GM23338 (cell line): ENCODE data around the gene SMIM9.

Source experiments
- CREB1 ChIP-seq: fragments of 250-450 bp; sonication (Bioruptor Pico); IDR thresholded peaks from 2 replicates; pipeline ENCODE4 v1.5.0; 2020; ENCODE audit warnings: low read depth, mild to moderate bottlenecking, moderate library complexity
- ETS1 ChIP-seq: IDR thresholded peaks from 2 replicates; pipeline ENCODE4 v1.6.1; 2016; ENCODE audit warnings: antibody characterized with exemption
- EZH2 ChIP-seq: fragments of 200-600 bp; sonication (generic); IDR thresholded peaks from one replicate; pipeline ENCODE4 v1.8.0; 2017; ENCODE audit warnings: antibody characterized with exemption, mild to moderate bottlenecking, low read depth; ENCODE audit not compliant: unreplicated experiment
- EZH2phosphoT487 ChIP-seq: fragments of 200-600 bp; sonication (generic); IDR thresholded peaks from one replicate; pipeline ENCODE4 v1.8.1; 2018; ENCODE audit warnings: antibody characterized with exemption; ENCODE audit not compliant: unreplicated experiment
- JUNB ChIP-seq: IDR thresholded peaks from one replicate; pipeline ENCODE4 v1.6.1; 2016; ENCODE audit warnings: antibody characterized with exemption; ENCODE audit not compliant: unreplicated experiment
- POLR2AphosphoS5 ChIP-seq: IDR thresholded peaks from 2 replicates; pipeline ENCODE4 v1.6.1; 2016; ENCODE audit warnings: antibody characterized with exemption, low read depth
- REST ChIP-seq: IDR thresholded peaks from one replicate; pipeline ENCODE4 v1.6.1; 2018; ENCODE audit warnings: antibody characterized with exemption; ENCODE audit not compliant: unreplicated experiment
- TF ChIP-seq, protein P1 (sequence below), 2 experiments: fragments of 200-600 bp in 1 of 2; sonication (generic) in 1 of 2; conservative IDR thresholded peaks; 2 replicates each; pipeline versions ENCODE4 v1.5.1 to v1.6.1; 2016 to 2017; ENCODE audit warnings: antibody characterized with exemption in 2 of 2, low read depth in 2 of 2, mild to moderate bottlenecking in 2 of 2, moderate library complexity in 1 of 2

GRCh38 chrX:154804957-154805695 lies 29.3 kb downstream of the SMIM9 start, which contains the start of gene MPP1:
- TF ChIP-seq EZH2 (no peak), CREB1 (CRISPR knock-in tag) (no peak), POLR2AphosphoS5 (peak; percentile 45; the same call in 1 of the 2 replicates), REST (no peak), EZH2phosphoT487 (no peak), JUNB (no peak), ETS1 (no peak)
- TF ChIP-seq, protein P1, sequence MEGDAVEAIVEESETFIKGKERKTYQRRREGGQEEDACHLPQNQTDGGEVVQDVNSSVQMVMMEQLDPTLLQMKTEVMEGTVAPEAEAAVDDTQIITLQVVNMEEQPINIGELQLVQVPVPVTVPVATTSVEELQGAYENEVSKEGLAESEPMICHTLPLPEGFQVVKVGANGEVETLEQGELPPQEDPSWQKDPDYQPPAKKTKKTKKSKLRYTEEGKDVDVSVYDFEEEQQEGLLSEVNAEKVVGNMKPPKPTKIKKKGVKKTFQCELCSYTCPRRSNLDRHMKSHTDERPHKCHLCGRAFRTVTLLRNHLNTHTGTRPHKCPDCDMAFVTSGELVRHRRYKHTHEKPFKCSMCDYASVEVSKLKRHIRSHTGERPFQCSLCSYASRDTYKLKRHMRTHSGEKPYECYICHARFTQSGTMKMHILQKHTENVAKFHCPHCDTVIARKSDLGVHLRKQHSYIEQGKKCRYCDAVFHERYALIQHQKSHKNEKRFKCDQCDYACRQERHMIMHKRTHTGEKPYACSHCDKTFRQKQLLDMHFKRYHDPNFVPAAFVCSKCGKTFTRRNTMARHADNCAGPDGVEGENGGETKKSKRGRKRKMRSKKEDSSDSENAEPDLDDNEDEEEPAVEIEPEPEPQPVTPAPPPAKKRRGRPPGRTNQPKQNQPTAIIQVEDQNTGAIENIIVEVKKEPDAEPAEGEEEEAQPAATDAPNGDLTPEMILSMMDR (conservative IDR thresholded peaks at IDR 0.05; ENCODE audit: low read depth in 2 of 2), result no peak
